H1 (cell line): ENCODE results near the gene STX18. TPM values are rescaled to one million over a fixed set of nuclear protein-coding genes. Genes with fewer than 3 reads are reported as not detected.

Experiments
- CBX5 ChIP-seq: fragments of 300-800, 300-1000 bp; sonication (generic); IDR thresholded peaks from 2 replicates; pipeline ENCODE4 v1.7.1; 2016; ENCODE audit warnings: antibody characterized with exemption, low read length, low read depth
- EGR1 ChIP-seq: IDR thresholded peaks from 2 replicates; pipeline ENCODE4 v1.6.1; 2011; ENCODE audit warnings: low read depth, low read length, borderline replicate concordance
- GABPA ChIP-seq: IDR thresholded peaks from 2 replicates; pipeline ENCODE4 v1.6.1; 2011; ENCODE audit warnings: mild to moderate bottlenecking, low read length, moderate library complexity, borderline replicate concordance; ENCODE audit not compliant: insufficient read depth
- GTF2F1 ChIP-seq: IDR thresholded peaks from 2 replicates; pipeline ENCODE4 v1.6.1; 2012; ENCODE audit warnings: low read depth, low read length, improper control_type of control experiment, borderline replicate concordance
- POLR2AphosphoS5 ChIP-seq: IDR thresholded peaks from 2 replicates; pipeline ENCODE4 v1.6.1; 2011; ENCODE audit warnings: low read depth, low read length
- SIN3A ChIP-seq, 2 experiments: IDR thresholded peaks in 1 of 2; conservative IDR thresholded peaks in 1 of 2; 2 replicates each; pipeline ENCODE4 v1.6.1; 2011 to 2012; ENCODE audit warnings: low read length in 2 of 2, improper control_type of control experiment in 1 of 2, low read depth in 1 of 2, mild to moderate bottlenecking in 1 of 2
- polyA plus RNA-seq, 7 experiments: library from polyadenylated mRNA; depleted of rRNA in 3 of 7; stranded (reverse) in 5 of 7; unstranded in 2 of 7; fragments of >200 nt in 5 of 7; fragments of 200-250 nt in 2 of 7; gene quantifications; 1 replicate in 5 of 7; 2 replicates in 1 of 7; 4 replicates in 1 of 7; pipeline versions ENCODE4 v1.2.1 to v1.2.3, GENCODE V29; 2011 to 2013; ENCODE audit warnings: missing spikeins in 2 of 7, mixed read lengths in 2 of 7
- total RNA-seq: library from RNA; stranded (reverse); fragmentation: NEBNext Ultra II Directional; extraction: Animal tissue kit (Norgen Biotek cat#: 25700); gene quantifications from 2 replicates; pipeline ENCODE4 v1.2.1, GENCODE V29; 2021
- TF ChIP-seq, protein P1 (sequence below): fragments of 300-600 bp; sonication (generic); IDR thresholded peaks from 2 replicates; pipeline ENCODE4 v1.7.1; 2012; ENCODE audit warnings: low read length, moderate library complexity, mild to moderate bottlenecking, inconsistent platforms; ENCODE audit not compliant: insufficient replicate concordance
- TF ChIP-seq, protein P2 (sequence below): IDR thresholded peaks from 2 replicates; pipeline ENCODE4 v1.6.1; 2011; ENCODE audit warnings: low read depth, mild to moderate bottlenecking, low read length; ENCODE audit not compliant: insufficient read depth

Gene STX18
- total and polyA plus RNA-seq, 2 of the 8 experiments (the other 6 are each of a cell fraction or from before 2014, with no cell fraction given): 14.6 to 18.3 TPM

GRCh38 chr4:4541661-4542570 lies at the start of gene STX18 (continued):
- TF ChIP-seq, protein P1, sequence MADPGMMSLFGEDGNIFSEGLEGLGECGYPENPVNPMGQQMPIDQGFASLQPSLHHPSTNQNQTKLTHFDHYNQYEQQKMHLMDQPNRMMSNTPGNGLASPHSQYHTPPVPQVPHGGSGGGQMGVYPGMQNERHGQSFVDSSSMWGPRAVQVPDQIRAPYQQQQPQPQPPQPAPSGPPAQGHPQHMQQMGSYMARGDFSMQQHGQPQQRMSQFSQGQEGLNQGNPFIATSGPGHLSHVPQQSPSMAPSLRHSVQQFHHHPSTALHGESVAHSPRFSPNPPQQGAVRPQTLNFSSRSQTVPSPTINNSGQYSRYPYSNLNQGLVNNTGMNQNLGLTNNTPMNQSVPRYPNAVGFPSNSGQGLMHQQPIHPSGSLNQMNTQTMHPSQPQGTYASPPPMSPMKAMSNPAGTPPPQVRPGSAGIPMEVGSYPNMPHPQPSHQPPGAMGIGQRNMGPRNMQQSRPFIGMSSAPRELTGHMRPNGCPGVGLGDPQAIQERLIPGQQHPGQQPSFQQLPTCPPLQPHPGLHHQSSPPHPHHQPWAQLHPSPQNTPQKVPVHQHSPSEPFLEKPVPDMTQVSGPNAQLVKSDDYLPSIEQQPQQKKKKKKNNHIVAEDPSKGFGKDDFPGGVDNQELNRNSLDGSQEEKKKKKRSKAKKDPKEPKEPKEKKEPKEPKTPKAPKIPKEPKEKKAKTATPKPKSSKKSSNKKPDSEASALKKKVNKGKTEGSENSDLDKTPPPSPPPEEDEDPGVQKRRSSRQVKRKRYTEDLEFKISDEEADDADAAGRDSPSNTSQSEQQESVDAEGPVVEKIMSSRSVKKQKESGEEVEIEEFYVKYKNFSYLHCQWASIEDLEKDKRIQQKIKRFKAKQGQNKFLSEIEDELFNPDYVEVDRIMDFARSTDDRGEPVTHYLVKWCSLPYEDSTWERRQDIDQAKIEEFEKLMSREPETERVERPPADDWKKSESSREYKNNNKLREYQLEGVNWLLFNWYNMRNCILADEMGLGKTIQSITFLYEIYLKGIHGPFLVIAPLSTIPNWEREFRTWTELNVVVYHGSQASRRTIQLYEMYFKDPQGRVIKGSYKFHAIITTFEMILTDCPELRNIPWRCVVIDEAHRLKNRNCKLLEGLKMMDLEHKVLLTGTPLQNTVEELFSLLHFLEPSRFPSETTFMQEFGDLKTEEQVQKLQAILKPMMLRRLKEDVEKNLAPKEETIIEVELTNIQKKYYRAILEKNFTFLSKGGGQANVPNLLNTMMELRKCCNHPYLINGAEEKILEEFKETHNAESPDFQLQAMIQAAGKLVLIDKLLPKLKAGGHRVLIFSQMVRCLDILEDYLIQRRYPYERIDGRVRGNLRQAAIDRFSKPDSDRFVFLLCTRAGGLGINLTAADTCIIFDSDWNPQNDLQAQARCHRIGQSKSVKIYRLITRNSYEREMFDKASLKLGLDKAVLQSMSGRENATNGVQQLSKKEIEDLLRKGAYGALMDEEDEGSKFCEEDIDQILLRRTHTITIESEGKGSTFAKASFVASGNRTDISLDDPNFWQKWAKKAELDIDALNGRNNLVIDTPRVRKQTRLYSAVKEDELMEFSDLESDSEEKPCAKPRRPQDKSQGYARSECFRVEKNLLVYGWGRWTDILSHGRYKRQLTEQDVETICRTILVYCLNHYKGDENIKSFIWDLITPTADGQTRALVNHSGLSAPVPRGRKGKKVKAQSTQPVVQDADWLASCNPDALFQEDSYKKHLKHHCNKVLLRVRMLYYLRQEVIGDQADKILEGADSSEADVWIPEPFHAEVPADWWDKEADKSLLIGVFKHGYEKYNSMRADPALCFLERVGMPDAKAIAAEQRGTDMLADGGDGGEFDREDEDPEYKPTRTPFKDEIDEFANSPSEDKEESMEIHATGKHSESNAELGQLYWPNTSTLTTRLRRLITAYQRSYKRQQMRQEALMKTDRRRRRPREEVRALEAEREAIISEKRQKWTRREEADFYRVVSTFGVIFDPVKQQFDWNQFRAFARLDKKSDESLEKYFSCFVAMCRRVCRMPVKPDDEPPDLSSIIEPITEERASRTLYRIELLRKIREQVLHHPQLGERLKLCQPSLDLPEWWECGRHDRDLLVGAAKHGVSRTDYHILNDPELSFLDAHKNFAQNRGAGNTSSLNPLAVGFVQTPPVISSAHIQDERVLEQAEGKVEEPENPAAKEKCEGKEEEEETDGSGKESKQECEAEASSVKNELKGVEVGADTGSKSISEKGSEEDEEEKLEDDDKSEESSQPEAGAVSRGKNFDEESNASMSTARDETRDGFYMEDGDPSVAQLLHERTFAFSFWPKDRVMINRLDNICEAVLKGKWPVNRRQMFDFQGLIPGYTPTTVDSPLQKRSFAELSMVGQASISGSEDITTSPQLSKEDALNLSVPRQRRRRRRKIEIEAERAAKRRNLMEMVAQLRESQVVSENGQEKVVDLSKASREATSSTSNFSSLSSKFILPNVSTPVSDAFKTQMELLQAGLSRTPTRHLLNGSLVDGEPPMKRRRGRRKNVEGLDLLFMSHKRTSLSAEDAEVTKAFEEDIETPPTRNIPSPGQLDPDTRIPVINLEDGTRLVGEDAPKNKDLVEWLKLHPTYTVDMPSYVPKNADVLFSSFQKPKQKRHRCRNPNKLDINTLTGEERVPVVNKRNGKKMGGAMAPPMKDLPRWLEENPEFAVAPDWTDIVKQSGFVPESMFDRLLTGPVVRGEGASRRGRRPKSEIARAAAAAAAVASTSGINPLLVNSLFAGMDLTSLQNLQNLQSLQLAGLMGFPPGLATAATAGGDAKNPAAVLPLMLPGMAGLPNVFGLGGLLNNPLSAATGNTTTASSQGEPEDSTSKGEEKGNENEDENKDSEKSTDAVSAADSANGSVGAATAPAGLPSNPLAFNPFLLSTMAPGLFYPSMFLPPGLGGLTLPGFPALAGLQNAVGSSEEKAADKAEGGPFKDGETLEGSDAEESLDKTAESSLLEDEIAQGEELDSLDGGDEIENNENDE: no peak
- no peak for TF ChIP-seq CBX5
- TF ChIP-seq, protein P2, sequence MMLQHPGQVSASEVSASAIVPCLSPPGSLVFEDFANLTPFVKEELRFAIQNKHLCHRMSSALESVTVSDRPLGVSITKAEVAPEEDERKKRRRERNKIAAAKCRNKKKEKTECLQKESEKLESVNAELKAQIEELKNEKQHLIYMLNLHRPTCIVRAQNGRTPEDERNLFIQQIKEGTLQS: peak; percentile 72; the same call in 1 of the 2 replicates
- peak; percentile 60; the same call in 1 of the 2 replicates for TF ChIP-seq GTF2F1
- peak; percentile 92 for TF ChIP-seq GABPA
- peak; percentile 61 for TF ChIP-seq POLR2AphosphoS5
- TF ChIP-seq SIN3A (conservative IDR thresholded peaks at IDR 0.05 in 1 of 2, IDR thresholded peaks at IDR 0.05 in 1 of 2; ENCODE audit: low read depth in 1 of 2, low read length in 2 of 2): peak; percentile 84 to 98
- TF ChIP-seq EGR1: peak; percentile 86; the same call in 1 of the 2 replicates
